GM08714 (cell line): ENCODE data around the gene CDK5RAP2.

ENCODE experiments used
- H3K4me3 ChIP-seq: fragments of 200-500 bp; sonication (Bioruptor generic); 2 replicates; pipeline ENCODE4 v1.5.1; 2014; ENCODE audit warnings: mild to moderate bottlenecking, low read length, inconsistent platforms
- ZNF274 ChIP-seq: IDR thresholded peaks from 2 replicates; pipeline ENCODE4 v1.6.1; 2012; ENCODE audit warnings: mild to moderate bottlenecking, low read depth, low read length

Gene CDK5RAP2

DNA sequence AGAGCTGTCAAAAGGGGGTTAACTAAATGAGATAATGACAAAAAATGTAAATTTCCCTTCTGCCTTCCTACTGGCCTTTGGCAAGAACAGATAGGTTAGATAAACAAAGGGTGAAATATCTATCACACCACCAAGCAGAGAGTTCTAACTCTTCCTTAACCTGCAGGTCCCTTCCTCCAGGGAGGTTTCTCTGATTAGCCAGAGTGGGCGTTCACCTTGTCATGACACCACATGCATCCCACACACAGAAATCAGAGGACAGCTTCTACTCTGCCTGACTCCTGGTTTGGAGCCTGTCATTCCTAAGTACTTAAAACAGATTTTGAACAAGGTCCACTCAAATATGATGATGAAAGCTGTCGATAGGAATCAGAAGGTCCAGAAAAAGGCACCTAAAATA is 180.0 kb downstream of the CDK5RAP2 start:
- no peak overlapping the region for H3K4me3 ChIP-seq
- no peak for TF ChIP-seq ZNF274

- TF ChIP-seq ZNF274, result no peak
- no peak overlapping the region for H3K4me3 ChIP-seq
Measured at GRCh38 chr9:120398286-120398685, 181.7 kb downstream of the CDK5RAP2 start.

DNA sequence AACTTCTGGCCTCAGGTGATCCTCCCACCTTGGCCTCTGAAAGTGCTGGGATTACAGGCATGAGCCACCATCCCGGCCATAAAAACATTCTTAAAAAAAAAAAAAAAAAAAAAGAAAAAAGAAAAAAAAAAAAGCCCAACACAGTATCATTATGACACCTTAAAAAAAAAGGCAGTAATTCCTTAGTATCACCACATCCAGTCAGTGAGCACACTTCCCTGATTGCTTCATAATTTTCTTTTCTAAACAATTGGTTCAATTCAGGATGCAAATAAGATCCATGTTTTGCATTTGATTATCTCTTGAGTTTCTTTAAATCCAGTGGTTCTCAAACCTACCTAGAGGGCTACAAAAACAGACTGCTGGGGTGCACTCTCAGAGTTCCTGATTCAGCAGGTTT is 182.5 kb downstream of the CDK5RAP2 start:
- no peak overlapping the region for H3K4me3 ChIP-seq
- no peak for TF ChIP-seq ZNF274

- TF ChIP-seq ZNF274, result no peak
- H3K4me3 ChIP-seq, result no peak overlapping the region
Measured at GRCh38 chr9:120396931-120397330, 183.0 kb downstream of the CDK5RAP2 start.

DNA sequence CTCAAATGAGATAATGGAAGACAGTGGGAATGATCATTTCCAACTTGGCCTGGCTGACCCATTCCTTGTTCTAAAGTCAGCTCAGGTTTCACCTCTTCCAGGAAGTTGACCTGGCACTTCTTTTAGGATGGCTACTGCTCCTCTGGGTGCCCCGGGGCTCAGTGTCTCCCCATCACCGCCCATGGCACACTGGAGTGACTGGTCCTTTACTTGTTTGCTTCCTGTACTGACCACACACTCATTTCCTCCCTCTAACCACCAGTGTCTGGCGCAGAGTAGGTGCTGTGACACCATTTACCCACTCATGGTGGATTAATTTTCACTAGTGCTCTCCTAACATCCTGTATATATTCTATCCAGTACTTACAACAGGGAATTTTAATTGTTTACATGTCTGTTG is 183.5 kb downstream of the CDK5RAP2 start:
- H3K4me3 ChIP-seq, result no peak overlapping the region
- no peak for TF ChIP-seq ZNF274

DNA sequence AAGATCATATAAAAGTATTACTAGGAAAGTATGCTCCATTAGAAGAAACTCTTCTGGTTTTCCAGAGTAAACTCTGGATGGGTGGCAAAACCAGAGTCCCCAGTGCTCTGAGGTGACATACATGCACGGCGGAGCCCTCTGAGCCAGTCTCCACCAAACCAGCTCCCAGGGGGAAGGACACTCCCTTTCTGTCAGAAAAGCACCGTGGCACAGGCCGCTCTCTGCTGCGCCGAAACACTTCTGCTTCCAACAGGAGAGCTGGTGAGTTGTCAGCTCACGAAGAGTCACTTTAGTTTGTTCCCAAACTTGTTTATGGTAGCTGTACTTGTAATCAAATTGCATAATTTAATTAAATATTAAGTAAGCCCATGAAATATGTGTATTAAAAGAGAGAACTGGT is 184.6 kb downstream of the CDK5RAP2 start:
- no peak overlapping the region for H3K4me3 ChIP-seq
- no peak for TF ChIP-seq ZNF274

GRCh38 chr9:120394058-120394669 is 185.8 kb downstream of the CDK5RAP2 start:
- no peak for TF ChIP-seq ZNF274
- H3K4me3 ChIP-seq, result no peak overlapping the region

GRCh38 chr9:120393386-120394057 is 186.4 kb downstream of the CDK5RAP2 start:
- no peak for TF ChIP-seq ZNF274
- no peak overlapping the region for H3K4me3 ChIP-seq

GRCh38 chr9:120392711-120393110 is 187.3 kb downstream of the CDK5RAP2 start:
- H3K4me3 ChIP-seq, result no peak overlapping the region
- no peak for TF ChIP-seq ZNF274

- no peak for TF ChIP-seq ZNF274
- no peak overlapping the region for H3K4me3 ChIP-seq
Measured at GRCh38 chr9:120392245-120392644, 187.7 kb downstream of the CDK5RAP2 start.

DNA sequence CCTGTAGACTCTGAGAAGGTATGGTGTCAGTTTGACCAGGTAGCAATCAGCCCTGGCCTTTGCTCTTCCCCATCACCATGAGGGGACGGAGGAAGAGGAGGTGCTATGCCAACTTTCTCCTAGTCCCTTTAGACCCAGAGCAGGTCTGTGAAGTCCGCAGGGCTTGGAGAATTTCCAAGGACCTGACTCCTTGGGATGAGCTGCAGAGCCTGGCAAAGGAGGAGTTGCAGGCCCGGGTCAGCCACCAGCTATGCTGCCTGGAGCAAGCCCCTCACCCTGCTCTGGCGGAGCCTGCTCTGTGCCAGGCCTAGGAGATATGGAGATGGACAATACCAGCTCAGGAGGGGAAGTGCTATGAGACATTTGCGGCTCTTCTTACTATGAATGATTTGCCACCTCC is 188.3 kb downstream of the CDK5RAP2 start:
- no peak overlapping the region for H3K4me3 ChIP-seq
- TF ChIP-seq ZNF274, result no peak

- no peak overlapping the region for H3K4me3 ChIP-seq
- no peak for TF ChIP-seq ZNF274
Measured at GRCh38 chr9:120390637-120391190, 189.3 kb downstream of the CDK5RAP2 start.

- H3K4me3 ChIP-seq, result no peak overlapping the region
- TF ChIP-seq ZNF274, result no peak
Measured at GRCh38 chr9:120389867-120390266, 190.1 kb downstream of the CDK5RAP2 start.

GRCh38 chr9:120389300-120389699 is 190.7 kb downstream of the CDK5RAP2 start:
- TF ChIP-seq ZNF274, result no peak
- H3K4me3 ChIP-seq, result no peak overlapping the region
